CD4-positive, alpha-beta T cell treated with Interleukin-17A for 4 hours (primary cell): ENCODE data around the gene SUPT4H1.

Source experiments
- DNase-seq: peaks from one replicate; pipeline ENCODE4 v3.0.0-alpha.2; 2020; ENCODE audit warnings: mixed read lengths

SUPT4H1 gene

DNA sequence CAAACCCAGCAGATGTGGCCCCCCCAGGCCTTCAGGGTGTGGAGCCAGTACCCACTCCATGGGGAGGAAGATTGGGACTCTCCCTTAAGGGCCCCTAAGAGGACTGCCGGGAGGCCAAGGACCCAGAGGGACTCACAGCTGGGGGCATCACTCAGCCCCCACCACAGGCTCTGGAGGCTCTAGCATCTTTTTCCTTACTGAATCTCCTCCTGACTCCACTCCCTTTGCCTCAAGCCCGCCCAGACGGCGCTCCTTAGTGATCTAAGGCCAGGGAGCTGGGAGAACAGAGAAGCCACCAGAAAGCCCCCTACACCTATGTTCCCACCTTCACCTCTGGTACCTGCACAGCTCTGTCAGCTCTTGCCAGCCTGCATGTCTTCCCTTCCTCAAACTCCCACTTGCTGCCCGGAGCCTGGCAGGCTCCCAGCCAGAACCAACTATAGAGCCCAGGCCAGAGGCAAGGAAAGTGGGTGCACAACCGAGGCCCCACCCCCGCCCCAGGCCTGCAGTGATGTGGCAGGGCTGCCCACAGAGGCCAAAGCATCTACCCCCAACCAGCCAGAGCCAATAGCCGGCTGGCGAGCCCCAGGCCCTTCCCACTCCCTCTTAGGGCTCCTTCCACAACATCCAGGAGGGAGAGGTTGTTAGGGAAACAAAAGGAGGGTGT is 48.9 kb downstream of the SUPT4H1 start:
- DNase-seq = no peak

DNA sequence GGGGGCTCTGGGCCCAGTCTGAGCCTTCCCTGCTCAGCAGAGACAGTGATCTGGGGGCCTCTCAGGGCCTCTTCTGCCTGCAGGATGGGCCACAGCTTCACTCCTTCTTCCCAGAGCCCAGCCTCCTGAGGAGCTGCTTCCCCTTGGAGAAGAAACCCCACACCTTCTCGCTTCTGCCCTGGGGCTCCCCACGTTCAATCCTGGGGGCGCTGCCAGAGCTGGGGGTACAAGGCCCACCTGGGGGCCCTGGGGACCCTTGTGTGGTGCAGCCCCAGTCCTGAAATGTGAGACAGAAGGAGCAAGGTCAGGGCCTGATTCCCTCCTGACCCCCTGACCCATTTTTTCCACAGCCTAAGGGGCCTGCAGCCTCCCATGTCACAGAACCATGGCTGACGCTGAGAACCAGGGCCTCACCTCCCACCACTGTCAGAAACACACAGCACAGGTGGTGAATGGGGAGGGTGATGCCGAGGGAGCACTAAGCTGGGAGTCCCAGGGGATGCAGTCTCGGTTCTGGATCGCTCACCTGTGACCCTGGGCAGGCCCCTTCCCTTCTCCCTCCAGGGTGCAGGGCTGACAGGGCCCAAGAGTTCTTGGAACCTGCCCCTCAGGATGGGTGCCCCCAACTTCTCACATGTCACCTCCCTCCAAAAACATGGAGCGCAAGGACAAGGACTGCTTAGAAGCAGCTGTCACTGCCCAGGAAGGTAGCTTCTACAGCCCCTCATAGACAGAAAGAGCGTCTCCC is 49.7 kb downstream of the SUPT4H1 start:
- no peak for DNase-seq

DNA sequence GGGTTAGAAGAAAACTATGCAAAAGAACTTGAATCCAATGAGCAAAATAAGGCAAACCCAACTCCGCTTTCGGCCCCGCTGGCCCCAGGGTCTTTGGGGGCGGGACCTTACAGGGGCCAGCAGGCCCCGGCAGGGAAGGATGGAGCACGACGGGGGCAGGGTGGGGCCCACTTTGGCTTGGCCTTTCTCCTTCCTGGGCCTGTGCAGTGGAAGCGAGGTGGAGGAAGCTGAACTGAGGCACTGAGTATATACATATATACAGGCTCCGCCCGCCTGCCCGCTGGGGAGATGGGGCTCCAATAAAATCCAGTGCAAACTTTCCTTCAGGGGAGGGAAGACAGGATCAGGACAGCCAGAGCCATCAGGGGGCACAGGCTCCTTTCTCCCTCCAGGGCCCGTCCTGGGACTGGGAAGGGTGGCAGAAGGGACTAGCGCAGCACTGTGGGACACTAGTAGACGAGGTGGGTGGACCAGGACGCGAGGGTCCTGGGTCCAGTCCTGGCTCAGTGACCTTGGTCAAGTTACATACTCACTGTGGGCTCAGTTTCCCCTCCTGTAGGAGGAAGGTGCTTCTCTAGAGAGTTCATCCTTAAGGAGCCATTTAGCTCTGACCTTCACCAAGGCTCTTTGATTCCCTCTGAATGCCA is 50.4 kb downstream of the SUPT4H1 start:
- no peak for DNase-seq

DNA sequence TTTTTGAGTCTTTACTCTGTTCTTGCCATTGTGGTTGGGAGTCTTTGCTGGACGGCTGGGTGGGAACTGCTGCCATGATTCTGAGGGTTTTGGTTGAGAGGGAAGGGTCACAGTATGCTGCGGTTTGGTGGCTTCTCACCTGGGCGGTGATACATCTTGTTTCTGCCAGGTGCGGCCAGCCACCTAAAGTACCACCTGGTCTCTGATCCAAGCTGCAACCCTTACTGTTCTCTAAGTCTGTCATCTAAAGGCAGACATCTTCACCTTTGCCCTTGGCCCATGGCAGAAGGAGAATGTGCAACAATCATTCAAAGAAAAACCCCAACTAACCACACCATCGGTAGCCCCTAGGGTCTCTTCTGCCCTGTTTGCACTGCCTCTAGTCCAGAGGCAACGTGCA is 51.7 kb downstream of the SUPT4H1 start:
- DNase-seq = no peak
